HG02981 (cell line): ENCODE data around the gene BAG2.

Experiments
- ATAC-seq: cut with Tn5 transposase; IDR thresholded peaks from one replicate; pipeline ENCODE4 v1.9.1; 2021; ENCODE audit warnings: mild to moderate bottlenecking, moderate library complexity; ENCODE audit not compliant: unreplicated experiment

The BAG2 gene

GRCh38 chr6:57221191-57221935, 49.2 kb downstream of the BAG2 start:
- ATAC-seq: peak; percentile 57

DNA sequence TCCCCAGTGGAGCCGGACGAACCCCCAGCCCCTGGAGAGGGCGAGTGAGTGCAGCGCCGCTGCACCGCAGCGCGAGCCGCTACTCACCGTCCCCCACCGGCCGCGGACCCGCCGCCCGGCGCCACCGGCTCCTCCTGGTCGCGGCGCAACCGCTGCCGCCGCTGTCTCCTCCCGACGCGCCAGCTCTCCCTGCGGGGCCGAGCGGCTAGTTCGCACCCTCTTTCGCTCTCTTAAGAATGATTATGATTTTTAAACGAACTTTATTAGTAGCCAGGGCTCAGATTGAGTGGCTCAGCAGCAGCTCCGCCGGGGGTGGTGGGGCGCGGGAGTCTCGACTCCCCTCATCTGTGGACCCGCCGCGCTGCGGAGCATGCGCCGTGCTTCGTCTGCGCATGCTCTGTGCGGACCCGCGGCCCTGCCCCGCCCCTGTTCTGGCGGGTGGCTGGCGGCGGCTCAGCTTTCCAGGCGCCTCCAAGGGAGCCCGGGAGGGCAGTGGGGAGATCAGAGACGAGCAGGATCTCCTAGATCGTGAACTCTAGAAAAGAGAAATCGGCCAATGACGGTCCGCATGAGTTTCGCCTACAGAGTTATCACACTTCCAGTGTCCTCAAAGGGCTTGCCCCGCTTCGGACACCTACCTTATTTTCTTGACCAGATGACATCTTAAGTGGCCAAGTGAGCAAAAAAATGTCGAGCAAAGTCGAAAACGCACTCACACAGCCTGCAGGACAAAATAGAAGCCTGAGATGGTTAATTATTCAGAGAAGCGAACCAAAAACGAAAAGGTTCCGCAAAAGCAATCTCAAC, 50.0 kb downstream of the BAG2 start, which contains the start of gene RAB23:
Gene RAB23 (minus strand): TSS at position 372 of the 807 bp plus-strand sequence. CDS start 11,927 bp downstream, outside the sequence.
- peak; percentile 82 for ATAC-seq

GRCh38 chr6:57222743-57223077, 50.6 kb downstream of the BAG2 start:
- ATAC-seq: no peak

- ATAC-seq: no peak
These were observed 52.8 kb downstream of the BAG2 start for GRCh38 chr6:57224769-57225515.

GRCh38 chr6:57226221-57226620, 54.1 kb downstream of the BAG2 start:
- no peak for ATAC-seq
